Small intestine (tissue), 7 donors: Measurements from ENCODE around the gene PDE6D. TPM values are rescaled to one million over a fixed set of nuclear protein-coding genes. Genes with fewer than 3 reads are reported as not detected.
"Not testable (repeated sequence)": the region's sequence is repeated elsewhere in the genome, so short reads cannot be mapped to it uniquely, and the experiment has no call there.

ENCODE experiments used
- DNase-seq, 2 donors: peaks; one replicate each; pipeline versions ENCODE4 v3.0.0 to v3.0.0-alpha.2; 2013
- FAIRE-seq: peaks from 2 replicates; lab custom pipeline; 2012; peaks lifted over from hg19 to GRCh38; lab: Jason Lieb, UNC
- H3K27ac ChIP-seq, 3 donors: one replicate each; pipeline ENCODE4 v1.5.1; 2013; ENCODE audit warnings: low read length in 2 of 3, mild to moderate bottlenecking in 2 of 3, control low read depth in 1 of 3, inconsistent platforms in 1 of 3, low read depth in 1 of 3, moderate library complexity in 1 of 3
- H3K27me3 ChIP-seq, 3 donors: one replicate each; pipeline ENCODE4 v1.6.1; 2013; ENCODE audit warnings: low read length in 3 of 3, inconsistent platforms in 1 of 3; ENCODE audit not compliant: control insufficient read depth in 3 of 3, insufficient read depth in 3 of 3
- H3K36me3 ChIP-seq, 3 donors: one replicate each; pipeline ENCODE4 v1.6.1; 2013; ENCODE audit warnings: low read length in 3 of 3, inconsistent platforms in 1 of 3, low read depth in 1 of 3, mild to moderate bottlenecking in 1 of 3, moderate library complexity in 1 of 3; ENCODE audit not compliant: control insufficient read depth in 3 of 3, insufficient read depth in 2 of 3
- H3K4me1 ChIP-seq, 3 donors: one replicate each; pipeline ENCODE4 v1.6.1; 2013; ENCODE audit warnings: low read length in 2 of 3, inconsistent platforms in 1 of 3, low read depth in 1 of 3, mild to moderate bottlenecking in 1 of 3, moderate library complexity in 1 of 3; ENCODE audit not compliant: control insufficient read depth in 3 of 3, insufficient read depth in 2 of 3
- H3K4me3 ChIP-seq, 3 donors: one replicate each; pipeline ENCODE4 v1.5.1; 2013; ENCODE audit warnings: low read length in 3 of 3, control low read depth in 1 of 3, inconsistent platforms in 1 of 3, low read depth in 1 of 3, mild to moderate bottlenecking in 1 of 3, moderate library complexity in 1 of 3
- H3K9me3 ChIP-seq, 2 donors: one replicate each; pipeline ENCODE4 v1.6.1; 2013; ENCODE audit warnings: low read depth in 1 of 2, low read length in 1 of 2; ENCODE audit not compliant: control insufficient read depth in 2 of 2, insufficient read depth in 1 of 2
- WGBS, 3 donors: extraction: QIAGEN DNeasy Blood & Tissue Kit; methylation state at CpG; one replicate each; pipeline ENCODE4 v1.1.7; 2013; 5-methylcytosine and 5-hydroxymethylcytosine counted together
- polyA plus RNA-seq, 4 donors: library from polyadenylated mRNA; stranded (reverse) in 3 of 4; unstranded in 1 of 4; fragments of 200-250 nt in 3 of 4; fragments of 120-200 nt in 1 of 4; gene quantifications; one replicate each; pipeline versions ENCODE4 v1.2.1 to v1.2.3, GENCODE V29; 2013
- donor health status: healthy with polysubstance abuse.
- donor health status: control.
- donor health status: control.
- donor health status: Bipolar disorder and iron deficiency.
- donor health status: healthy.

The PDE6D gene
- polyA plus RNA-seq, 4 donors = 13.2 to 28.1 (median 25.6) TPM

- not testable (repeated sequence) for H3K27me3 ChIP-seq, FAIRE-seq, DNase-seq, H3K4me3 ChIP-seq, H3K9me3 ChIP-seq
- Histone ChIP-seq H3K36me3 (peaks cover 8 to 50% (median 8%) of the 10 kb centered on the region in 3 donors), H3K4me1 (peaks cover 0 to 17% (median 8%) of the 10 kb centered on the region in 3 donors), H3K27ac (peak overlapping the region in 2 of 3 donors; percentile 17 to 79)
Measured at GRCh38 chr2:231713406-231713729, 67.7 kb downstream of the PDE6D start.

GRCh38 chr2:231712451-231713021, 68.5 kb downstream of the PDE6D start:
- DNase-seq, FAIRE-seq, H3K27me3 ChIP-seq, H3K9me3 ChIP-seq: not testable (repeated sequence)
- H3K36me3 ChIP-seq = peaks cover 8 to 50% (median 8%) of the 10 kb centered on the region in 3 donors
- peaks cover 0 to 17% (median 8%) of the 10 kb centered on the region in 3 donors for H3K4me1 ChIP-seq
- peak overlapping the region in 1 of 3 donors; percentile 88 for H3K4me3 ChIP-seq
- peak overlapping the region in 2 of 3 donors; percentile 78 to 83 for H3K27ac ChIP-seq
- WGBS, 3 donors = 31 to 44% (median 41%) methylated on average over 18 of the region's 18 CpGs

GRCh38 chr2:231711677-231712450, 69.2 kb downstream of the PDE6D start:
- DNase-seq = no peak
- peaks cover 0 to 17% (median 8%) of the 10 kb centered on the region in 3 donors for H3K4me1 ChIP-seq
- no peaks in the 10 kb centered on the region for H3K27me3 ChIP-seq
- peaks cover 8 to 50% (median 8%) of the 10 kb centered on the region in 3 donors for H3K36me3 ChIP-seq
- H3K9me3 ChIP-seq = no peaks in the 10 kb centered on the region
- peak overlapping the region; percentile 88 to 99 (median 95) for H3K4me3 ChIP-seq
- no peak for FAIRE-seq
- peak overlapping the region; percentile 78 to 88 (median 83) for H3K27ac ChIP-seq
- WGBS, 3 donors = 14 to 23% (median 16%) methylated on average over 9 of the region's 9 CpGs

- DNase-seq (peak; percentile 69 to 77), FAIRE-seq (no peak)
- Histone ChIP-seq H3K9me3 (no peaks in the 10 kb centered on the region), H3K36me3 (peaks cover 8 to 50% (median 8%) of the 10 kb centered on the region in 3 donors), H3K4me3 (peak overlapping the region; percentile 88 to 99 (median 95)), H3K27me3 (no peaks in the 10 kb centered on the region), H3K27ac (peak overlapping the region; percentile 78 to 88 (median 83)), H3K4me1 (peaks cover 0 to 19% (median 8%) of the 10 kb centered on the region in 3 donors)
- 0 to 3% (median 1%) methylated on average over 35 to 43 of the region's 43 CpGs for WGBS, 3 donors
Measured at GRCh38 chr2:231710799-231711676, 70.0 kb downstream of the PDE6D start.

- H3K4me1 ChIP-seq = peaks cover 0 to 22% (median 8%) of the 10 kb centered on the region in 3 donors
- WGBS, 3 donors = 0 to 1% (median 0%) methylated on average over 61 to 105 of the region's 105 CpGs
- H3K4me3 ChIP-seq = peak overlapping the region; percentile 88 to 99 (median 95)
- H3K36me3 ChIP-seq = peaks cover 8 to 46% (median 8%) of the 10 kb centered on the region in 3 donors
- DNase-seq (peak; percentile 83 to 95), FAIRE-seq (no peak)
- H3K9me3 ChIP-seq = no peaks in the 10 kb centered on the region
- peak overlapping the region; percentile 88 to 99 (median 92) for H3K27ac ChIP-seq
- H3K27me3 ChIP-seq = no peaks in the 10 kb centered on the region
Measured at GRCh38 chr2:231709981-231710798, 70.9 kb downstream of the PDE6D start.

GRCh38 chr2:231709636-231709980, 71.5 kb downstream of the PDE6D start:
- DNase-seq (peak in 1 of 2 donors; percentile 37), FAIRE-seq (no peak)
- Histone ChIP-seq H3K9me3 (no peaks in the 10 kb centered on the region), H3K36me3 (peaks cover 8 to 40% (median 8%) of the 10 kb centered on the region in 3 donors), H3K4me3 (peak overlapping the region; percentile 81 to 99 (median 95)), H3K27ac (peak overlapping the region; percentile 88 to 99 (median 92)), H3K27me3 (no peaks in the 10 kb centered on the region), H3K4me1 (peaks cover 0 to 22% (median 8%) of the 10 kb centered on the region in 3 donors)
- WGBS, 3 donors = 0 to 1% (median 0%) methylated on average over 31 to 33 of the region's 33 CpGs

GRCh38 chr2:231708773-231709635, 72.1 kb downstream of the PDE6D start:
- Histone ChIP-seq H3K4me1 (peaks cover 0 to 22% (median 8%) of the 10 kb centered on the region in 3 donors), H3K36me3 (peaks cover 8 to 37% (median 8%) of the 10 kb centered on the region in 3 donors), H3K27me3 (no peaks in the 10 kb centered on the region), H3K27ac (peak overlapping the region; percentile 88 to 99 (median 92)), H3K4me3 (peak overlapping the region; percentile 81 to 99 (median 95)), H3K9me3 (no peaks in the 10 kb centered on the region)
- WGBS, 3 donors = 0% methylated on average over 88 to 118 of the region's 118 CpGs
- DNase-seq (peak; percentile 46 to 73), FAIRE-seq (no peak)
